Keratinocyte (primary cell): ENCODE results near the gene TCP11L1. TPM values are rescaled to one million over a fixed set of nuclear protein-coding genes. Genes with fewer than 3 reads are reported as not detected.

ENCODE experiments used
- DNase-seq: peaks from one replicate; pipeline ENCODE4 v3.0.0-alpha.2; 2011; ENCODE audit warnings: low read depth, missing footprints, low spot score
- FAIRE-seq: peaks from 2 replicates; lab custom pipeline; 2011; peaks lifted over from hg19 to GRCh38; lab: Jason Lieb, UNC
- H2AFZ ChIP-seq: 2 replicates; pipeline ENCODE4 v1.6.0; 2012; ENCODE audit warnings: low read length, control low read depth, inconsistent platforms; ENCODE audit not compliant: control insufficient read depth
- H3K27ac ChIP-seq: 2 replicates; pipeline ENCODE4 v1.5.1; 2011; ENCODE audit warnings: low read length; ENCODE audit not compliant: control insufficient read depth, insufficient read depth
- H3K27me3 ChIP-seq: 3 replicates; pipeline ENCODE4 v1.6.0; 2011; ENCODE audit warnings: low read length; ENCODE audit not compliant: control insufficient read depth, insufficient read depth; ENCODE audit errors: extremely low read depth
- H3K36me3 ChIP-seq, 2 experiments: 2 replicates in 1 of 2; 3 replicates in 1 of 2; pipeline ENCODE4 v1.5.1; 2011; ENCODE audit warnings: low read length in 2 of 2, mild to moderate bottlenecking in 1 of 2; ENCODE audit not compliant: control insufficient read depth in 2 of 2, insufficient read depth in 2 of 2; ENCODE audit errors: extremely low read depth in 1 of 2
- H3K4me1 ChIP-seq: 3 replicates; pipeline ENCODE4 v1.5.1; 2011; ENCODE audit warnings: low read length; ENCODE audit not compliant: control insufficient read depth, insufficient read depth; ENCODE audit errors: extremely low read depth
- H3K4me2 ChIP-seq: 3 replicates; pipeline ENCODE4 v1.6.0; 2011; ENCODE audit warnings: low read depth, low read length; ENCODE audit not compliant: control insufficient read depth, insufficient read depth; ENCODE audit errors: extremely low read depth
- H3K4me3 ChIP-seq, 3 experiments: fragments of 200-600 bp in 1 of 3; sonication (generic) in 1 of 3; 2 replicates in 2 of 3; 3 replicates in 1 of 3; pipeline ENCODE4 v1.5.1; 2011 to 2016; ENCODE audit warnings: low read length in 3 of 3, mild to moderate bottlenecking in 3 of 3, control low read depth in 2 of 3, inconsistent platforms in 1 of 3, low read depth in 1 of 3, mixed read lengths in 1 of 3, mixed run types in 1 of 3, moderate library complexity in 1 of 3; ENCODE audit not compliant: control insufficient read depth in 2 of 3, insufficient read depth in 2 of 3; ENCODE audit errors: extremely low read depth in 1 of 3
- H3K79me2 ChIP-seq: 2 replicates; pipeline ENCODE4 v1.6.0; 2012; ENCODE audit warnings: low read length; ENCODE audit not compliant: control insufficient read depth, insufficient read depth
- H3K9ac ChIP-seq: 3 replicates; pipeline ENCODE4 v1.6.0; 2011; ENCODE audit warnings: low read length; ENCODE audit not compliant: control insufficient read depth, insufficient read depth; ENCODE audit errors: extremely low read depth
- H3K9me1 ChIP-seq: 3 replicates; pipeline ENCODE4 v1.6.0; 2011; ENCODE audit warnings: low read length; ENCODE audit not compliant: control insufficient read depth, insufficient read depth; ENCODE audit errors: extremely low read depth
- H3K9me3 ChIP-seq: 2 replicates; pipeline ENCODE4 v1.5.1; 2012; ENCODE audit warnings: low read depth, low read length; ENCODE audit not compliant: control insufficient read depth
- H4K20me1 ChIP-seq: 3 replicates; pipeline ENCODE4 v1.6.0; 2011; ENCODE audit warnings: low read length; ENCODE audit not compliant: control insufficient read depth, insufficient read depth; ENCODE audit errors: extremely low read depth
- EZH2 ChIP-seq: IDR thresholded peaks from one replicate; pipeline ENCODE4 v1.6.1; 2012; ENCODE audit warnings: inconsistent platforms, mild to moderate bottlenecking, low read length, moderate library complexity
- dilution Hi-C: fragments of 300-500 bp; cut with MboI; formaldehyde crosslinking; loops from one replicate; pipeline ENCODE4 v1.7.0; 2020; ENCODE audit warnings: low sequenced_read_pairs; ENCODE audit not compliant: extremely low pct_ligation_motif_present
- polyA plus RNA-seq, 5 experiments: library from polyadenylated mRNA; depleted of rRNA in 3 of 5; stranded (reverse) in 3 of 5; stranded (forward) in 1 of 5; unstranded in 1 of 5; fragments of >200 nt; gene quantifications; 1 replicate in 1 of 5; 2 replicates in 3 of 5; 3 replicates in 1 of 5; pipeline versions ENCODE4 v1.2.1 to v1.2.3, GENCODE V29; 2011 to 2012; ENCODE audit warnings: missing spikeins in 2 of 5, low read depth in 1 of 5, low replicate concordance in 1 of 5
- TF ChIP-seq, protein P1 (sequence below), 3 experiments: IDR thresholded peaks in 1 of 3; conservative IDR thresholded peaks in 1 of 3; optimal IDR thresholded peaks in 1 of 3; 2 replicates in 2 of 3; 3 replicates in 1 of 3; pipeline versions ENCODE3 to v1.5.1; 2011; ENCODE audit warnings: low read length in 3 of 3, mild to moderate bottlenecking in 3 of 3, moderate library complexity in 2 of 3, control low read depth in 1 of 3, inconsistent platforms in 1 of 3; ENCODE audit not compliant: insufficient read depth in 2 of 3; ENCODE audit errors: extremely low read depth in 1 of 3

The TCP11L1 gene
- polyA plus RNA-seq, 1 donor (not counting 4 experiments of a cell fraction or from before 2014, with no cell fraction given), result 22.8 TPM

DNA sequence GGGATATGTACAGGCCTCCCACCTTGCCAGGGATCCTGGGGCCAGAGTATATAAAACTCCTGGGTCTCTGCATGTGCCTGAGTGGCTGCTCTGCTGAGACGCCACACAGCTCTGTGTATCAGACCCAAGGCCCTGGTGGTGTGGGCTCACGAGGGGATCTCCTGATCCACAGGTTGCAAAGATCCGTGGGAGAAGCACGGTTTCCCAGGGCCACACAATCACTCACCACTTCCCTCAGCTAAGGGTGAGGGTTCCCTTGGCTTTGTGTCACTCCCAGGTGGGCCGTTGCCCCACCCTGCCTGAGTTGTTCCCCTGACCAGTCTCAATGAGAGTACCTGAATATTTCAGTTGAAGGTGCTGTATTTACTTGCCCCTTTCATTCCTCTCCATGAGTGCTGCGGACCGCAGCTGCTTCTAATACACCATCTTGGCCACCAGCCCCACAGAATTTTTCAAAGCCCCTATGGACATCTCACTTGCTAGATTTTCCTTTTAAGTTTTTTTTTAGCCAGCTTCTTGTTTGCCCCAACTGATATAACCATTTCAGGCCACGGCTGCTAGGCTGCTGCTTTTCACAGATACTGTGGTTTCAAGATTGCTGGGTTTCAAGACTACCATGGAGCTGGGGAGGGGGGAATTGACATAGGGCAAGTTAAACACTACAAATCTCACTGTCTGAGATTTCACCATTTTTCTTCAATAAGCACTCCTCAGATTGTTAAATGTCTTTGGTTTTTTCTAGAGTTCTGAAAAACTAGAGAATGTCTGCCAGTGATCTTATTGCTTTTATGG is 37.4 kb upstream of the TCP11L1 start:
- no peaks in the 10 kb centered on the region for H3K36me3 ChIP-seq
- DNase-seq, result no peak
- H3K4me1 ChIP-seq, result peaks cover 17% of the 10 kb centered on the region
- no peak for FAIRE-seq
- no peaks in the 10 kb centered on the region for H3K9me3 ChIP-seq
- no peaks in the 10 kb centered on the region for H4K20me1 ChIP-seq
- H2AFZ ChIP-seq, result no peak overlapping the region
- dilution Hi-C loops, result no loop called here
- H3K4me2 ChIP-seq, result no peak overlapping the region
- no peak for TF ChIP-seq EZH2
- TF ChIP-seq, protein P1, sequence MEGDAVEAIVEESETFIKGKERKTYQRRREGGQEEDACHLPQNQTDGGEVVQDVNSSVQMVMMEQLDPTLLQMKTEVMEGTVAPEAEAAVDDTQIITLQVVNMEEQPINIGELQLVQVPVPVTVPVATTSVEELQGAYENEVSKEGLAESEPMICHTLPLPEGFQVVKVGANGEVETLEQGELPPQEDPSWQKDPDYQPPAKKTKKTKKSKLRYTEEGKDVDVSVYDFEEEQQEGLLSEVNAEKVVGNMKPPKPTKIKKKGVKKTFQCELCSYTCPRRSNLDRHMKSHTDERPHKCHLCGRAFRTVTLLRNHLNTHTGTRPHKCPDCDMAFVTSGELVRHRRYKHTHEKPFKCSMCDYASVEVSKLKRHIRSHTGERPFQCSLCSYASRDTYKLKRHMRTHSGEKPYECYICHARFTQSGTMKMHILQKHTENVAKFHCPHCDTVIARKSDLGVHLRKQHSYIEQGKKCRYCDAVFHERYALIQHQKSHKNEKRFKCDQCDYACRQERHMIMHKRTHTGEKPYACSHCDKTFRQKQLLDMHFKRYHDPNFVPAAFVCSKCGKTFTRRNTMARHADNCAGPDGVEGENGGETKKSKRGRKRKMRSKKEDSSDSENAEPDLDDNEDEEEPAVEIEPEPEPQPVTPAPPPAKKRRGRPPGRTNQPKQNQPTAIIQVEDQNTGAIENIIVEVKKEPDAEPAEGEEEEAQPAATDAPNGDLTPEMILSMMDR (optimal IDR thresholded peaks at IDR 0.05 in 1 of 3, IDR thresholded peaks at IDR 0.05 in 1 of 3, conservative IDR thresholded peaks at IDR 0.05 in 1 of 3; ENCODE audit: extremely low read depth in 1 of 3, insufficient read depth in 2 of 3, low read length in 3 of 3), result no peak
- no peaks in the 10 kb centered on the region for H3K27me3 ChIP-seq
- H3K27ac ChIP-seq, result no peak overlapping the region
- H3K9ac ChIP-seq, result no peak overlapping the region
- no peaks in the 10 kb centered on the region for H3K79me2 ChIP-seq
- no peaks in the 10 kb centered on the region for H3K9me1 ChIP-seq
- H3K4me3 ChIP-seq, result no peak overlapping the region

DNA sequence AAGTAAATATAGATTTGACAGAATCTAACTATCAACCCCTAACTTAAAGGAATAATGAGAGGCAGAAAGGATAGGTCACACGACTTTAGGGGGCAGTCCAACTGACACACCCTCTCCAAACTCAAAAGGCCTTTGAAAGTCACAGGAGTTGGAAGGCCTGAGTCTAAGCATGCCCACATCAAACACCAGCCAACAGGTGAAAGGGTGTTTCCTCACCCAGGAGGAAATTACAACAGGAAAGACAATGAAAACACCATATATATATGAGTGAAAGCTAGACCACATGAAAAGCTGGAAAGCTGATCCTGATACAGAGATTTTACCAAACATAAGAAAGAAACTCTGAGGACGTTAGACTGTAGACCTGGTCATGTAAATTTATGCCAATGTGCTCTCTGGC is 34.2 kb upstream of the TCP11L1 start:
- Histone ChIP-seq H3K9me3 (no peaks in the 10 kb centered on the region), H3K9ac (no peak overlapping the region), H4K20me1 (no peaks in the 10 kb centered on the region), H3K4me2 (no peak overlapping the region), H3K36me3 (no peaks in the 10 kb centered on the region), H3K79me2 (no peaks in the 10 kb centered on the region), H3K27me3 (no peaks in the 10 kb centered on the region), H3K4me3 (no peak overlapping the region), H2AFZ (peak overlapping the region; percentile 16), H3K9me1 (no peaks in the 10 kb centered on the region), H3K27ac (no peak overlapping the region), H3K4me1 (peaks cover 16% of the 10 kb centered on the region)
- DNase-seq, result no peak
- dilution Hi-C loops, result no loop called here
- TF ChIP-seq EZH2, result no peak
- TF ChIP-seq, protein P1 (optimal IDR thresholded peaks at IDR 0.05 in 1 of 3, IDR thresholded peaks at IDR 0.05 in 1 of 3, conservative IDR thresholded peaks at IDR 0.05 in 1 of 3; ENCODE audit: extremely low read depth in 1 of 3, insufficient read depth in 2 of 3, low read length in 3 of 3), result no peak
- no peak for FAIRE-seq
